KMS-11 (cell line): ENCODE data around the gene PLEKHG7.

ENCODE experiments used
- H2AFZ ChIP-seq: fragments of 200-600 bp; sonication (generic); 2 replicates; pipeline ENCODE4 v1.6.1; 2016; ENCODE audit warnings: antibody characterized with exemption, mixed run types, low read depth
- H3K27ac ChIP-seq: fragments of 200-600 bp; sonication (generic); 2 replicates; pipeline ENCODE4 v1.6.1; 2016; ENCODE audit warnings: mild to moderate bottlenecking, mixed run types
- H3K27me3 ChIP-seq: fragments of 200-600 bp; sonication (generic); 2 replicates; pipeline ENCODE4 v1.6.1; 2017; ENCODE audit warnings: mild to moderate bottlenecking, low read depth, mixed run types, moderate library complexity; ENCODE audit not compliant: insufficient read depth
- H3K36me3 ChIP-seq: fragments of 200-600 bp; sonication (generic); 2 replicates; pipeline ENCODE4 v1.6.1; 2017; ENCODE audit warnings: mild to moderate bottlenecking, mixed run types; ENCODE audit not compliant: insufficient read depth
- H3K4me1 ChIP-seq: fragments of 200-600 bp; sonication (generic); 2 replicates; pipeline ENCODE4 v1.6.1; 2016; ENCODE audit warnings: mild to moderate bottlenecking, low read depth, mixed run types; ENCODE audit not compliant: poor library complexity, severe bottlenecking
- H3K4me2 ChIP-seq: fragments of 200-600 bp; sonication (generic); 2 replicates; pipeline ENCODE4 v1.7.0; 2016; ENCODE audit warnings: mild to moderate bottlenecking, mixed run types
- H3K4me3 ChIP-seq: fragments of 200-600 bp; sonication (generic); IDR thresholded peaks from 2 replicates; pipeline ENCODE4 v1.6.1; 2017; ENCODE audit warnings: low read depth, low read length, mixed read lengths; ENCODE audit not compliant: insufficient read depth
- H3K79me2 ChIP-seq: fragments of 200-600 bp; sonication (generic); 2 replicates; pipeline ENCODE4 v1.6.1; 2016; ENCODE audit warnings: low read depth, mixed run types; ENCODE audit not compliant: insufficient read depth
- H3K9ac ChIP-seq: fragments of 200-600 bp; sonication (generic); 2 replicates; pipeline ENCODE4 v1.6.1; 2016; ENCODE audit warnings: mild to moderate bottlenecking, mixed run types
- H4K20me1 ChIP-seq: fragments of 200-600 bp; sonication (generic); 2 replicates; pipeline ENCODE4 v1.6.1; 2016; ENCODE audit warnings: mild to moderate bottlenecking, mixed run types; ENCODE audit not compliant: insufficient read depth
- CTCF ChIP-seq: fragments of 200-600 bp; sonication (generic); conservative IDR thresholded peaks from 2 replicates; pipeline ENCODE4 v1.6.1; 2017; ENCODE audit warnings: low read depth, mild to moderate bottlenecking, antibody characterized with exemption, low read length, moderate library complexity, mixed read lengths

The PLEKHG7 gene

GRCh38 chr12:92673756-92674155 is 29.0 kb upstream of the PLEKHG7 start:
- no peak for TF ChIP-seq CTCF
- Histone ChIP-seq H3K79me2 (no peaks in the 10 kb centered on the region), H3K9ac (no peak overlapping the region), H3K27ac (no peak overlapping the region), H3K36me3 (no peaks in the 10 kb centered on the region), H4K20me1 (no peaks in the 10 kb centered on the region), H3K27me3 (no peaks in the 10 kb centered on the region), H3K4me2 (no peak overlapping the region), H3K4me1 (no peaks in the 10 kb centered on the region), H2AFZ (no peak overlapping the region), H3K4me3 (no peak overlapping the region)

GRCh38 chr12:92674500-92674899 is 28.3 kb upstream of the PLEKHG7 start:
- Histone ChIP-seq H2AFZ (no peak overlapping the region), H3K4me3 (no peak overlapping the region), H3K79me2 (no peaks in the 10 kb centered on the region), H3K4me1 (no peaks in the 10 kb centered on the region), H3K36me3 (no peaks in the 10 kb centered on the region), H3K27me3 (no peaks in the 10 kb centered on the region), H3K4me2 (no peak overlapping the region), H4K20me1 (no peaks in the 10 kb centered on the region), H3K9ac (no peak overlapping the region), H3K27ac (no peak overlapping the region)
- no peak for TF ChIP-seq CTCF

GRCh38 chr12:92675092-92675865 is 27.5 kb upstream of the PLEKHG7 start:
- Histone ChIP-seq H3K4me1 (no peaks in the 10 kb centered on the region), H3K36me3 (no peaks in the 10 kb centered on the region), H3K9ac (no peak overlapping the region), H3K4me3 (no peak overlapping the region), H4K20me1 (no peaks in the 10 kb centered on the region), H3K27me3 (no peaks in the 10 kb centered on the region), H3K79me2 (no peaks in the 10 kb centered on the region), H3K4me2 (no peak overlapping the region), H3K27ac (no peak overlapping the region), H2AFZ (no peak overlapping the region)
- no peak for TF ChIP-seq CTCF

GRCh38 chr12:92676710-92677109 is 26.1 kb upstream of the PLEKHG7 start:
- no peaks in the 10 kb centered on the region for H3K27me3 ChIP-seq
- no peaks in the 10 kb centered on the region for H3K4me1 ChIP-seq
- H3K27ac ChIP-seq: no peak overlapping the region
- H3K9ac ChIP-seq: no peak overlapping the region
- H4K20me1 ChIP-seq: no peaks in the 10 kb centered on the region
- no peak overlapping the region for H3K4me3 ChIP-seq
- H3K79me2 ChIP-seq: no peaks in the 10 kb centered on the region
- no peak for TF ChIP-seq CTCF
- H2AFZ ChIP-seq: no peak overlapping the region
- no peak overlapping the region for H3K4me2 ChIP-seq
- no peaks in the 10 kb centered on the region for H3K36me3 ChIP-seq
